H4 (cell line): Measurements from ENCODE around the gene RAB20. TPM values are rescaled to one million over a fixed set of nuclear protein-coding genes. Genes with fewer than 3 reads are reported as not detected.
"Not testable (repeated sequence)": the region's sequence is repeated elsewhere in the genome, so short reads cannot be mapped to it uniquely, and the experiment has no call there.

Source experiments
- DNase-seq: peaks from one replicate; pipeline ENCODE4 v3.0.0-alpha.2; 2015; ENCODE audit warnings: low spot score
- total RNA-seq: library from RNA; depleted of rRNA; stranded (reverse); fragments of >200 nt; shearing (Covaris generic); gene quantifications from 2 replicates; pipeline ENCODE4 v1.2.3, GENCODE V29; 2014

RAB20 gene
- total RNA-seq, 1 experiment from 2014 or later: 12.3 TPM

DNA sequence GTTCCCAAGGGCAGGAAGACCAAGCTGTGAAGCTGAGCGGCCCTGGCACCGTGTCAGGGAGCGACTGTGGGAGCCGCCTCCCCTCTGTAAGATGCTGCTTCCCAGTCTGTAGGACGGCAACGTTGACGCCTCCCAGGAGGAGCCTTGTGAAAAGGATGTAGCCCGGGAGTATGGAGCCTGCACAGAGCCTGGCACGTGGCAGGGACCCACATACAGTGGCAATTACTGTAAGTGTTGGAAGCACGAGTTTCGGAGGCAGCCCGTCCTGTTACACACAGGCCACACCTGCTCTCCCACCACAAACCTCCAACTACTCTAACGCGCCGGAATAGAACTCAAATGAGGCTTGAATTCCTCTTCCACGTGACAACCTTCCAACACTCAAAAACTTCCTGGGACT lies 6.6 kb downstream of the RAB20 start:
- no peak for DNase-seq

- no peak for DNase-seq
These were observed 7.2 kb downstream of the RAB20 start for GRCh38 chr13:110554227-110554836.

- no peak for DNase-seq
These were observed 8.1 kb downstream of the RAB20 start for GRCh38 chr13:110553417-110553816.

DNA sequence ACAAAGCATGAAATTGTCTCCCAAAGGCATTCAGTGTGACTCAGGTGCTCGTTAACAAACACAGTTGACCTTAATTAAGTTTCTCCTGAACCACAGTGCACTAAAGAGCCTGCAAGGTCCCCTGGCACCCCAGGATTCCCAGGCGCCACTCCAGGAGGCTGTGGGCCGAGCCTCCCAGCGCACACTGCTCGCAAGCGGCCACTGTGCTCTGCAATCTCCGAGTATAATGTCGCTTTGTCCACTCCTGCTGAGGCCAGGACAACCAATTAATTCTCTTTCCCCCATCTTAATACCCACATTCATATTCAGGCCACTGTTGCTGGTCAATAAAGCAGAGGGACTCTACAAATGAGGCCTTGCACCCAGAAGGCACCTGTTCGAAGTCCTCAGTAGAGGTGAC lies 8.8 kb downstream of the RAB20 start:
- no peak for DNase-seq

DNA sequence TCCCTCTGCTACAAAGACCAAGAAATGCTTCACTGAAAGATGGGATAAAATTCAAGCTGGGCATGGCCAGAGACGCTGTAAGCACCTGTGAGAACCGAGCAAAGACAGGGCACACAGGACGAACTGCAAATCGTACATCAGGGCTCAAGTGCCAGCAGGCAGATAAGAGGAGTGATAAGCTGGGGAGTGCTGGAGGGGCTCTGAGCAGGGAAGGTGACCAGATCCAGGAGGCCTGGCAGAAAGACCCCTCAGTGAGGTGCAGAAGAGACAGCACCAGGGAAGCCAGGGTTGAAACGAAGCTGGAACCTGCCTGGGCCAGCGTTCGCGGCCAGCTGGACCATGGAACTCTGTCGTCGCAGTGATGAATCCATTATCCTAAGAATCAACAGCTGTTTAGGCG lies 10.2 kb downstream of the RAB20 start:
- no peak for DNase-seq

GRCh38 chr13:110549795-110550160 lies 11.7 kb downstream of the RAB20 start:
- no peak for DNase-seq

DNA sequence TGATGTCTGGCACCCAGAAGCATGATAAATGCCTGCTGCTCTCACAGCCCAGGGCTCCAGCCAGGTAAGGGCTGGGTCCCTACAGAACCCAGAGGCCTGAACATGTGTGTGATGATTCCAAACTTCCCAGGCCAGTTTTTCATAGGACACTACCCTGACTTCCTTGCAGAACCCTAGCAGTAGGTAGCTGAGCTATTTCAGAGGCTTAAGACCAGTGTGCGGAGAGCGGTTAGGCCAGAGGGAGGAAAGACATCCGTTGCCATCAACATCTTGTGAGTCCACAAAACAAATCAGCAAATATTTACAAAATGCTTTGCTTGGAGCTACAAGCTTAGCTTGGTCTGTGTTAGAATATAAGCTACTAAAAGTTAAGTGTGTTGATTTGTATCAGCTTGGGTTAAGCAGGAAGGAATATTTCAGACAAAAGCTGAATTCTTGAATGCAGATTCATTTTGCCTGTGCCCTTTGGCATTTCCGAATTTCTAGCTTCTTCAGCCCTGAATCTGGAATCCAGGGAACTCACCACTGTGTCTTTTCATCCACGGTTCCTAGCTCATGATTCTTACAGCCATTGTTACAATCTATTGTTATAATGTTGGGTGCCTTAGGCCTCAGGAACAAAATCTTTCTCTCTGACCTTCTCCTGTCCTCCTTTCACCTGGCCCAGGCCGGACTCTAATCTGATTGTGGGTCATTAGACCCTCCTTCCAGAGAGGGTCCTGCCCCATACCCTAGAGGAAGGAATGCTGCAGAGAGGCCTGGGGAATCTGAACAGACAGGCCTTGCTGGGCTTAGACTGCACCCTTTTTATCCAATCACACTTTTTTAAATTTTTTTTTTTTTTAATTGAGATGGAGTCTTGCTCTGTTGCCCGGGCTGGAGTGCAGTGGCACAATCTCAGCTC lies 12.4 kb downstream of the RAB20 start:
- DNase-seq: no peak

GRCh38 chr13:110546926-110547325 lies 14.6 kb downstream of the RAB20 start:
- peak; percentile 93 for DNase-seq

DNA sequence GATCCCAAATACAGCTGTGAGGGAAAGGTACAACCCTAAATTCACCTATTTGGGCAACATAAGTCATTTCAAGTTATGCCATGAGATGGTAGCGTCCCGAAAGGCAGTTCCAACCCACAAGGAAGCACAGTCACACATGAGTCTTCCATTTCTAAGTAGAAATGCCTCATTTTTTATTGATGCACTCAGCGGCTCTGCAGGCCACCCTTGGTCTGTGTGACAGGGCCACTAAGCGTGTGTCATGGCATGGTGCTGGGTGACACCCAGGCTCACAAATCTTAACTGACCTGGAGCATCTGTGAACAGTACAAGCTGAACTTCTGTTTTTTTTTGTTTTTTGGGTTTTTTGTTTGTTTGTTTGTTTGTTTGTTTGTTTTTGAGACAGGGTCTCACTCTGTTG lies 15.1 kb downstream of the RAB20 start:
- DNase-seq: no peak

DNA sequence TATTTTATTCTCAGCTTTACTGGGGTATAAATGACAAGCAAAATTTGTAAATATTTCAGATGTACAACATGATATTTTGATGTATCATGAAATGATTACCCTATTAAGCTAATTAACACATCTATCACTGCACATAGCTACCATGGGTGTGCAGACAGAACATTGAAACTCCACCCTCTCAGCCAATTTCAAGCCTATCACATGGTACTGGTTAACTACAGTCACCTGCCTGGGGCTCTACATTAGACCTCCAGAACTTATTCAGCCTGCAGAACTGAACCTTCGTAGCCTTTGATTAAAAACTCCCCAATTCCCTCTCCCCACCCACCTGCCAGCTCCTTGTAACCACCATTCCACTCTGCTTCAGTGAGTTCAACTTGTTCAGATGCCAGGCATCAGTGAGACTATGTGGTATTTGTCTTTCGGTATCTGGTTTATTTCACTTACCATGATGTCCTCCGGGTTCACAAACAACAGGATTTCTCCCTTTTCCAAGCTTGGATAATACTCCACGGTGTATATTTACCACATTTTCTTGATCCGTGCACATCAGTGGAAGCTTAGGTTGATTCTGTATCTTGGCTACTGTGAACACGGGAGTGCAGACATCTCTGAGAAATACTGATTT lies 19.2 kb downstream of the RAB20 start:
- no peak for DNase-seq

GRCh38 chr13:110541526-110541920 lies 20.0 kb downstream of the RAB20 start:
- DNase-seq: no peak

GRCh38 chr13:110540871-110541525 lies 20.5 kb downstream of the RAB20 start:
- no peak for DNase-seq

DNA sequence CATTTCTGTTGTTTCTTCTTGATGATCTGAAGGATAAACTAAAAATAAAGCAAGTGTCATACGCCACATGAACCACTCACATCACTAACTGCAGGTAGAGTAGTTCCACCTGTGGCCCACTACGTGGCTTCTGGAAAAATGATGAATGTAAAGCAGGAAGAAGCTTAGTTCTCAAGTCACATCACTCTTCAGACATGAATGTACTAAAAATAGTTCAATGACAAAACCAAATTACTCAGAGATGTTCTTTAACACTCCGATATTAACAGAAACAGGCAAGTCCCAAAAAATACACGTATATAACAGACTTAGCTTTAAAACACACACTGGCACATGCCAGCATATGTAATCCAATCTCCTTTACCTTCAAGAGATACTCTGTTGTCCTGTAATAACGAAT lies 21.6 kb downstream of the RAB20 start:
- DNase-seq: no peak

GRCh38 chr13:110538632-110539031 lies 22.9 kb downstream of the RAB20 start:
- DNase-seq: no peak

- no peak for DNase-seq
These were observed 25.4 kb downstream of the RAB20 start for GRCh38 chr13:110536006-110536693.

DNA sequence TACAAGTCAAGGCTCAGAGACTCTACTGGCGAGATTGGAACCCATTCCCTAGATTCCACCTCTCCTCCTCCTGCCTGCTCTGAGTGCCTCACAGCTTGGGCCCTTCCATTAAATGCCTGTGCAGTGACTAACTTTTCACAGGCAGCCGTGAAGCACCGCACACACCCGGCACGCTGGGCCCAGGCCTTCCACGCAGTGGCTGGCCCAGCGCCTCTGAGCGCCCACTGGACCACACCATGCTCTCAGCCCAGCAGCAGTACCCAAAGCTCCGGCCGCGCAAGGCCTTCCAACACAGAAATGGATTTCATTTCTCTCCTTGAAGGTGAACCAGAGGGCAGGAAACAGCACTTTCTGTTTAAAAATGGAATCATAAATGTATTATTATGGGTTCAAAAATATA lies 26.0 kb downstream of the RAB20 start:
- DNase-seq: no peak

GRCh38 chr13:110533771-110534670 lies 27.5 kb downstream of the RAB20 start:
- DNase-seq: no peak

GRCh38 chr13:110532258-110532657 lies 29.3 kb downstream of the RAB20 start:
- DNase-seq: not testable (repeated sequence)

DNA sequence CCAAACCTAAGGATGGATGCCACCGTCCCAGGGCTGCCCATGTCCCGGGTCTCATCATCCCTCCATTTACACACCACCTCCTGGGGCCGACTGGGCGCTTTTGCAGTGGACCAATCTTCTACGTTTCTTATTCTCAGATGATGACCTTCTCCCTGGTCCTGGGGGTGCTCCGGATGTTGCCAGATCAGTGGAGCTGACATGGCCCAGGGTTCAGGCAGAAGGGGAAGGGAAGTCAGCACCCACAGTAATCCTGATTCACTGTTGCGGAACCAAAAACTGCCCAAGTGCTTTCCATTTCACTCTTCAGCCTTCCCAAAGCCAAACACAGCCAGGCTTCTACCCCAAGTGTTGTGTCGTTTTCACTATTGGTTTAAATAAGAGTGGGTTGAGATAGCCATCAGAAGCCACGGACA lies 29.8 kb downstream of the RAB20 start:
- no peak for DNase-seq

- DNase-seq: no peak
These were observed 30.4 kb downstream of the RAB20 start for GRCh38 chr13:110531100-110531499.
